Omental fat pad (tissue), 4 donors: ENCODE results near the gene MAN1C1. TPM values are rescaled to one million over a fixed set of nuclear protein-coding genes. Genes with fewer than 3 reads are reported as not detected.

ENCODE experiments used
- ATAC-seq: fragments of 150-250 bp; one replicate; pipeline ENCODE4 v1.9.1; 2016; ENCODE audit warnings: mild to moderate bottlenecking, moderate library complexity; ENCODE audit not compliant: low FRiP score
- DNase-seq: peaks from one replicate; pipeline ENCODE4 v3.0.0-alpha.2; 2019; ENCODE audit warnings: low spot score
- CTCF ChIP-seq, 3 donors: fragments of 450-650 bp; IDR thresholded peaks; one replicate each; pipeline ENCODE4 v1.5.1; 2016 to 2017; ENCODE audit warnings: antibody characterized with exemption in 3 of 3, mild to moderate bottlenecking in 3 of 3, moderate library complexity in 2 of 3
- total RNA-seq, 4 donors: library from RNA; depleted of rRNA; stranded (reverse); fragments of >200 nt; gene quantifications; one replicate each; pipeline ENCODE4 v1.1.0, GENCODE V29; 2016

The MAN1C1 gene
- total RNA-seq, 4 donors from 2014 or later: 21.0 to 47.4 (median 24.4) TPM

- no peak for TF ChIP-seq CTCF (IDR thresholded peaks at IDR 0.05)
- ATAC-seq (no peak), DNase-seq (no peak)
Observed at GRCh38 chr1:25610822-25611630, 5.6 kb upstream of the MAN1C1 start.

GRCh38 chr1:25611843-25612242 is 4.7 kb upstream of the MAN1C1 start:
- ATAC-seq (no peak), DNase-seq (no peak)
- no peak for TF ChIP-seq CTCF (IDR thresholded peaks at IDR 0.05)

GRCh38 chr1:25612421-25612820 is 4.2 kb upstream of the MAN1C1 start:
- TF ChIP-seq CTCF (IDR thresholded peaks at IDR 0.05): no peak
- ATAC-seq: no peak
- no peak for DNase-seq

- TF ChIP-seq CTCF (IDR thresholded peaks at IDR 0.05): no peak
- no peak for ATAC-seq
- DNase-seq: no peak
Observed at GRCh38 chr1:25613091-25613490, 3.5 kb upstream of the MAN1C1 start.

- ATAC-seq (no peak), DNase-seq (no peak)
- no peak for TF ChIP-seq CTCF (IDR thresholded peaks at IDR 0.05)
Observed at GRCh38 chr1:25614501-25615171, 2.0 kb upstream of the MAN1C1 start.

- DNase-seq (no peak), ATAC-seq (no peak)
- no peak for TF ChIP-seq CTCF (IDR thresholded peaks at IDR 0.05)
Observed at GRCh38 chr1:25615172-25615541, 1.4 kb upstream of the MAN1C1 start.
